Stimulated activated CD8-positive, alpha-beta memory T cell treated with anti-CD3 and anti-CD28 coated beads, Interleukin-12 subunit alpha, Interleukin-12 subunit beta, amount 100 ng/mL, for 24 hours (primary cell): ENCODE measurements around the gene SHANK3.
A peak's percentile ranks its signal among the peaks of the same experiment; 100 is the strongest.
"Not testable (repeated sequence)": the region's sequence is repeated elsewhere in the genome, so short reads cannot be mapped to it uniquely, and the experiment has no call there.

ENCODE experiments used
- DNase-seq: peaks from one replicate; pipeline ENCODE4 v3.0.0-alpha.2; 2020; ENCODE audit errors: extremely low read depth

SHANK3 gene

GRCh38 chr22:50672471-50673230 lies at the start of gene SHANK3:
Gene SHANK3, plus strand, starts transcription at chr22:50672823.
- DNase-seq, result no peak

GRCh38 chr22:50624347-50625130 lies 48.1 kb upstream of the SHANK3 start:
- DNase-seq, result no peak

GRCh38 chr22:50625131-50625567 lies 47.5 kb upstream of the SHANK3 start:
- DNase-seq, result no peak

GRCh38 chr22:50625568-50626313 lies 46.9 kb upstream of the SHANK3 start:
- no peak for DNase-seq

- DNase-seq, result no peak
Observed at GRCh38 chr22:50626314-50626849, 46.2 kb upstream of the SHANK3 start.

GRCh38 chr22:50626850-50627641 lies 45.6 kb upstream of the SHANK3 start:
- DNase-seq, result no peak

GRCh38 chr22:50627642-50628542 lies 44.7 kb upstream of the SHANK3 start, which contains the start of gene ARSA:
Gene ARSA, minus strand, starts transcription at chr22:50628152. Its CDS starts 373 bp downstream, at chr22:50627779.
- DNase-seq, result peak; percentile 41

- no peak for DNase-seq
Observed at GRCh38 chr22:50628543-50629134, 44.0 kb upstream of the SHANK3 start.

- no peak for DNase-seq
Observed at GRCh38 chr22:50630376-50630775, 42.2 kb upstream of the SHANK3 start.

- DNase-seq, result no peak
Observed at GRCh38 chr22:50633086-50633485, 39.5 kb upstream of the SHANK3 start.

- DNase-seq, result no peak
Observed at GRCh38 chr22:50633771-50634170, 38.9 kb upstream of the SHANK3 start.

GRCh38 chr22:50635591-50635990 lies 37.0 kb upstream of the SHANK3 start:
- DNase-seq, result no peak

- DNase-seq, result not testable (repeated sequence)
Observed at GRCh38 chr22:50640296-50640695, 32.3 kb upstream of the SHANK3 start.

GRCh38 chr22:50640857-50641647 lies 31.6 kb upstream of the SHANK3 start:
- no peak for DNase-seq

- no peak for DNase-seq
Observed at GRCh38 chr22:50641696-50642607, 30.7 kb upstream of the SHANK3 start.

GRCh38 chr22:50643021-50643820 lies 29.4 kb upstream of the SHANK3 start:
- DNase-seq, result not testable (repeated sequence)

- not testable (repeated sequence) for DNase-seq
Observed at GRCh38 chr22:50643821-50644101, 28.9 kb upstream of the SHANK3 start.
